Measurements from ENCODE around the gene CDKN1C.

CDKN1C gene

GRCh38 chr11:2869134-2869526 is 16.4 kb downstream of the CDKN1C start:
- no peak overlapping the region for H3K27ac Mint-ChIP-seq
- TF ChIP-seq CTCF (IDR thresholded peaks at IDR 0.05): no peak
- no peaks in the 10 kb centered on the region for H3K36me3 Mint-ChIP-seq (ENCODE audit: low read depth)
- peaks cover 52% of the 10 kb centered on the region for H3K27me3 Mint-ChIP-seq (ENCODE audit: low read depth, poor library complexity)
- no peak for DNase-seq
- H3K4me1 Mint-ChIP-seq: peaks cover 50% of the 10 kb centered on the region
- peak overlapping the region; percentile 72 for H3K4me3 Mint-ChIP-seq
- H3K9me3 Mint-ChIP-seq: peaks cover 1% of the 10 kb centered on the region

GRCh38 chr11:2868506-2869133 is 17.0 kb downstream of the CDKN1C start:
- peaks cover 53% of the 10 kb centered on the region for H3K4me1 Mint-ChIP-seq
- no peaks in the 10 kb centered on the region for H3K9me3 Mint-ChIP-seq
- H3K4me3 Mint-ChIP-seq: peak overlapping the region; percentile 73
- H3K27me3 Mint-ChIP-seq (ENCODE audit: low read depth, poor library complexity): peaks cover 54% of the 10 kb centered on the region
- H3K36me3 Mint-ChIP-seq (ENCODE audit: low read depth): no peaks in the 10 kb centered on the region
- no peak for TF ChIP-seq CTCF (IDR thresholded peaks at IDR 0.05)
- no peak for DNase-seq
- no peak overlapping the region for H3K27ac Mint-ChIP-seq

GRCh38 chr11:2867722-2868505 is 17.7 kb downstream of the CDKN1C start:
- no peak for TF ChIP-seq CTCF (IDR thresholded peaks at IDR 0.05)
- H3K4me1 Mint-ChIP-seq: peaks cover 58% of the 10 kb centered on the region
- peaks cover 54% of the 10 kb centered on the region for H3K27me3 Mint-ChIP-seq (ENCODE audit: low read depth, poor library complexity)
- no peak for DNase-seq
- H3K27ac Mint-ChIP-seq: no peak overlapping the region
- no peaks in the 10 kb centered on the region for H3K36me3 Mint-ChIP-seq (ENCODE audit: low read depth)
- H3K4me3 Mint-ChIP-seq: peak overlapping the region; percentile 73
- no peaks in the 10 kb centered on the region for H3K9me3 Mint-ChIP-seq

- Mint-ChIP-seq H3K9me3 (no peaks in the 10 kb centered on the region), H3K27ac (no peak overlapping the region), H3K4me1 (peaks cover 58% of the 10 kb centered on the region), H3K27me3 (ENCODE audit: low read depth, poor library complexity) (peaks cover 54% of the 10 kb centered on the region), H3K36me3 (ENCODE audit: low read depth) (no peaks in the 10 kb centered on the region), H3K4me3 (peak overlapping the region; percentile 58)
- no peak for DNase-seq
- TF ChIP-seq CTCF (IDR thresholded peaks at IDR 0.05): no peak
Observed at GRCh38 chr11:2867142-2867541, 18.4 kb downstream of the CDKN1C start.

- Mint-ChIP-seq H3K9me3 (no peaks in the 10 kb centered on the region), H3K36me3 (ENCODE audit: low read depth) (no peaks in the 10 kb centered on the region), H3K27me3 (ENCODE audit: low read depth, poor library complexity) (peaks cover 53% of the 10 kb centered on the region), H3K4me1 (peaks cover 47% of the 10 kb centered on the region), H3K4me3 (no peak overlapping the region), H3K27ac (no peak overlapping the region)
- no peak for DNase-seq
- TF ChIP-seq CTCF (IDR thresholded peaks at IDR 0.05): no peak
Observed at GRCh38 chr11:2865922-2866577, 19.5 kb downstream of the CDKN1C start.

All from nephron progenitor cell (in vitro differentiated cells).